ENCODE results near the gene KIAA1958.
"Not testable (repeated sequence)": the region's sequence is repeated elsewhere in the genome, so short reads cannot be mapped to it uniquely, and the experiment has no call there.

The KIAA1958 gene

DNA sequence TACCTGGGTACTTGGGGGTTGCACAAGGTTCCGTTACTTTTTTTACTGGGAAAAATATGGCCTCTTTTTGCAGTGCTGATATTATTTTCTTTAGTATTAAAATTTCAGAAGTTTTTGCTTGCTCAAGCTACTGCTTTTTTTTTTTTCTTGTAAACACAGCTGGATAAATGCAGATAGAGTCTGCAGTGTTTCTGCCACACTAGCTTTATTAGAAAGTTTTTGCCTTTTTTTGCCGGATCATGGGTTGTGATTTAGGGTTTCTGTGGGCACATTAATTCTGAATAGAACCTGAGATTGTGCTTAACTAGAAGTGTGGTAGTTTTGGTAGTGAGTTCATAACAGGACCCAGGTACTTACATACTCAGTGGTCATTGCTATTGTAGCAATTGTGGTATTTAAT lies 19.9 kb downstream of the KIAA1958 start:
- Histone ChIP-seq H3K9ac (ENCODE audit: low read depth, low read length, poor library complexity, severe bottlenecking) (no peak overlapping the region), H3K27me3 (ENCODE audit: insufficient read depth, low read length, poor library complexity, severe bottlenecking) (no peaks in the 10 kb centered on the region), H3K4me1 (ENCODE audit: insufficient read depth, low read length, poor library complexity, severe bottlenecking) (peaks cover 23% of the 10 kb centered on the region), H3F3A (ENCODE audit: low read depth) (no peaks in the 10 kb centered on the region), H3K36me3 (ENCODE audit: insufficient read depth, low read length) (no peaks in the 10 kb centered on the region), H3K9me2 (replicated peaks; ENCODE audit: low read depth, low read length) (no peaks in the 10 kb centered on the region), H3K4me3 (ENCODE audit: low read length, poor library complexity, severe bottlenecking) (no peak overlapping the region), H2AFZ (ENCODE audit: low read length) (no peak overlapping the region), H3K79me2 (ENCODE audit: insufficient read depth, low read length) (peaks cover 94% of the 10 kb centered on the region), H3K4me2 (ENCODE audit: low read depth, low read length, poor library complexity, severe bottlenecking) (no peak overlapping the region), H3K9me3 (ENCODE audit: insufficient read depth, low read depth, low read length) (no peaks in the 10 kb centered on the region), H4K20me1 (ENCODE audit: insufficient read depth, low read length, poor library complexity, severe bottlenecking) (peaks cover 61% of the 10 kb centered on the region)
- TF ChIP-seq EZH2phosphoT487 (IDR thresholded peaks at IDR 0.05; ENCODE audit: borderline replicate concordance) (no peak), CTCF (conservative IDR thresholded peaks at IDR 0.05; ENCODE audit: low read length) (no peak)

DNA sequence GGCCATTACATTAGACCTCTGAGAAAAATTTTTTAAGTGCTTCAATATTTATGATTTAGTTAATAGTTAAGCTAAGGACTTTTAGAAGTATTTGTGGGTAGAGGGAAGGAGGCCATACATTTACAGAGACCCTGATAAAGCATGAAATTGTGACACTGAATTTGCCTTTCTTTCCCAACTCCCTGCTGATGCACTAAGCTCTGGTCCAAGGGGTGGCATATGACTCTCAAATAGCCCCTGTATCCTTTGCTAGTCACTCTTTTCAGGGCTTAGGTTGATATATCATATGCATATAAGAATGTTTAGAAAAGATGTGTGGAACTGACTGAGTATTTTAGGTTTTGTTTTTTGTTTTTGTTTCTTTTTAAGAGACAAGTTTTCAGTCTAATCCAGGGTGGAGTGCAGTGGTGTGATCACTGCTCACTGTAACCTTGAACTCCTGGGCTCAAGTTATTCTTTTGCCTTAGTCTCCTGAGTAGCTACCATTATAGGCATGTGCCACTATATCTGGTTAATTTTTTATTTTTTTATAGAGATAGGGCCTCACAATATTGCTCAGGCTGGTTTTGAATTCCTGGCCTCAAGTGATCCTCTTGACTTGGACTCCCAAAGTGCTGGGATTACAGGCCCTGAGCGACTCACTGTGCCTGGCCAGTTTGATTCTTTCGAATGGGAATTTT lies 20.5 kb downstream of the KIAA1958 start:
- Histone ChIP-seq H3K4me2 (ENCODE audit: low read depth, low read length, poor library complexity, severe bottlenecking) (no peak overlapping the region), H3K9me2 (replicated peaks; ENCODE audit: low read depth, low read length) (no peaks in the 10 kb centered on the region), H3K79me2 (ENCODE audit: insufficient read depth, low read length) (peaks cover 90% of the 10 kb centered on the region), H3K27me3 (ENCODE audit: insufficient read depth, low read length, poor library complexity, severe bottlenecking) (no peaks in the 10 kb centered on the region), H4K20me1 (ENCODE audit: insufficient read depth, low read length, poor library complexity, severe bottlenecking) (peaks cover 62% of the 10 kb centered on the region), H3F3A (ENCODE audit: low read depth) (no peaks in the 10 kb centered on the region), H3K36me3 (ENCODE audit: insufficient read depth, low read length) (no peaks in the 10 kb centered on the region), H3K9ac (ENCODE audit: low read depth, low read length, poor library complexity, severe bottlenecking) (no peak overlapping the region), H3K4me3 (ENCODE audit: low read length, poor library complexity, severe bottlenecking) (no peak overlapping the region), H2AFZ (ENCODE audit: low read length) (no peak overlapping the region), H3K4me1 (ENCODE audit: insufficient read depth, low read length, poor library complexity, severe bottlenecking) (peaks cover 18% of the 10 kb centered on the region), H3K9me3 (ENCODE audit: insufficient read depth, low read depth, low read length) (no peaks in the 10 kb centered on the region)
- TF ChIP-seq CTCF (conservative IDR thresholded peaks at IDR 0.05; ENCODE audit: low read length), result no peak
- no peak for TF ChIP-seq EZH2phosphoT487 (IDR thresholded peaks at IDR 0.05; ENCODE audit: borderline replicate concordance)

- TF ChIP-seq EZH2phosphoT487 (IDR thresholded peaks at IDR 0.05; ENCODE audit: borderline replicate concordance), result no peak
- TF ChIP-seq CTCF (conservative IDR thresholded peaks at IDR 0.05; ENCODE audit: low read length), result no peak
- H2AFZ ChIP-seq (ENCODE audit: low read length), result no peak overlapping the region
- no peak overlapping the region for H3K9ac ChIP-seq (ENCODE audit: low read depth, low read length, poor library complexity, severe bottlenecking)
- no peaks in the 10 kb centered on the region for H3K9me2 ChIP-seq (replicated peaks; ENCODE audit: low read depth, low read length)
- no peaks in the 10 kb centered on the region for H3K9me3 ChIP-seq (ENCODE audit: insufficient read depth, low read depth, low read length)
- H3K4me2 ChIP-seq (ENCODE audit: low read depth, low read length, poor library complexity, severe bottlenecking), result no peak overlapping the region
- no peaks in the 10 kb centered on the region for H3K27me3 ChIP-seq (ENCODE audit: insufficient read depth, low read length, poor library complexity, severe bottlenecking)
- H3F3A ChIP-seq (ENCODE audit: low read depth), result no peaks in the 10 kb centered on the region
- peaks cover 79% of the 10 kb centered on the region for H3K79me2 ChIP-seq (ENCODE audit: insufficient read depth, low read length)
- peaks cover 18% of the 10 kb centered on the region for H3K4me1 ChIP-seq (ENCODE audit: insufficient read depth, low read length, poor library complexity, severe bottlenecking)
- no peaks in the 10 kb centered on the region for H3K36me3 ChIP-seq (ENCODE audit: insufficient read depth, low read length)
- no peak overlapping the region for H3K4me3 ChIP-seq (ENCODE audit: low read length, poor library complexity, severe bottlenecking)
- H4K20me1 ChIP-seq (ENCODE audit: insufficient read depth, low read length, poor library complexity, severe bottlenecking), result peaks cover 52% of the 10 kb centered on the region
Observed at GRCh38 chr9:112508377-112508776, 21.8 kb downstream of the KIAA1958 start.

GRCh38 chr9:112512377-112512776 lies 25.8 kb downstream of the KIAA1958 start:
- not testable (repeated sequence) for H3K9me3 ChIP-seq (ENCODE audit: insufficient read depth, low read depth, low read length); H3K9me2 ChIP-seq (replicated peaks; ENCODE audit: low read depth, low read length); H3F3A ChIP-seq (ENCODE audit: low read depth); H3K4me2 ChIP-seq (ENCODE audit: low read depth, low read length, poor library complexity, severe bottlenecking); H3K4me3 ChIP-seq (ENCODE audit: low read length, poor library complexity, severe bottlenecking); H3K36me3 ChIP-seq (ENCODE audit: insufficient read depth, low read length); H2AFZ ChIP-seq (ENCODE audit: low read length); H3K9ac ChIP-seq (ENCODE audit: low read depth, low read length, poor library complexity, severe bottlenecking); H3K27me3 ChIP-seq (ENCODE audit: insufficient read depth, low read length, poor library complexity, severe bottlenecking)
- Histone ChIP-seq H4K20me1 (ENCODE audit: insufficient read depth, low read length, poor library complexity, severe bottlenecking) (peaks cover 33% of the 10 kb centered on the region), H3K79me2 (ENCODE audit: insufficient read depth, low read length) (peaks cover 45% of the 10 kb centered on the region), H3K4me1 (ENCODE audit: insufficient read depth, low read length, poor library complexity, severe bottlenecking) (peaks cover 18% of the 10 kb centered on the region)
